NCI-H460 (cell line): ENCODE measurements around the gene ACACB. TPM values are rescaled to one million over a fixed set of nuclear protein-coding genes. Genes with fewer than 3 reads are reported as not detected.
A peak's percentile ranks its signal among the peaks of the same experiment; 100 is the strongest.

ENCODE experiments used
- DNase-seq: peaks from one replicate; pipeline ENCODE4 v3.0.0-alpha.2; 2016; ENCODE audit warnings: low read depth; ENCODE audit errors: extremely low read depth
- total RNA-seq: library from RNA; depleted of rRNA; stranded (reverse); fragments of >200 nt; shearing (Covaris generic); gene quantifications from 2 replicates; pipeline ENCODE4 v1.2.3, GENCODE V29; 2014

Gene ACACB
- total RNA-seq, 1 experiment from 2014 or later: 2.5 TPM

- DNase-seq: no peak
These were observed 6.5 kb upstream of the ACACB start for GRCh38 chr12:109109746-109110350.

GRCh38 chr12:109110988-109111495, 5.3 kb upstream of the ACACB start:
- peak; percentile 82 for DNase-seq

GRCh38 chr12:109112720-109113465, 3.5 kb upstream of the ACACB start:
- no peak for DNase-seq

GRCh38 chr12:109113661-109114321, 2.6 kb upstream of the ACACB start:
- DNase-seq: no peak

- no peak for DNase-seq
These were observed 1.7 kb upstream of the ACACB start for GRCh38 chr12:109114644-109115043.

GRCh38 chr12:109115404-109115757, 1.0 kb upstream of the ACACB start:
- DNase-seq: no peak

GRCh38 chr12:109116611-109116949, 193 bp downstream of the ACACB start:
- DNase-seq: no peak

GRCh38 chr12:109120095-109120494, 3.7 kb downstream of the ACACB start:
- no peak for DNase-seq

GRCh38 chr12:109120557-109120956, 4.2 kb downstream of the ACACB start:
- no peak for DNase-seq

GRCh38 chr12:109121346-109121880, 5.0 kb downstream of the ACACB start:
- DNase-seq: no peak

- no peak for DNase-seq
These were observed 8.7 kb downstream of the ACACB start for GRCh38 chr12:109124878-109125648.

GRCh38 chr12:109125791-109126190, 9.4 kb downstream of the ACACB start:
- no peak for DNase-seq

GRCh38 chr12:109126784-109127183, 10.4 kb downstream of the ACACB start:
- no peak for DNase-seq

- no peak for DNase-seq
These were observed 11.3 kb downstream of the ACACB start for GRCh38 chr12:109127533-109128242.

GRCh38 chr12:109130297-109131153, 14.1 kb downstream of the ACACB start:
- DNase-seq: no peak

GRCh38 chr12:109131154-109132050, 15.0 kb downstream of the ACACB start:
- no peak for DNase-seq

- DNase-seq: peak; percentile 18
These were observed 18.0 kb downstream of the ACACB start for GRCh38 chr12:109134186-109134917.

GRCh38 chr12:109137055-109137454, 20.7 kb downstream of the ACACB start:
- no peak for DNase-seq
